Neutrophil (primary cell): ENCODE measurements around the gene LINC01488.

Experiments used
- H3K27ac ChIP-seq: fragments of 200-600 bp; sonication (generic); 2 replicates; pipeline ENCODE4 v1.5.1; 2016; ENCODE audit warnings: mild to moderate bottlenecking, moderate library complexity
- H3K27me3 ChIP-seq: fragments of 200-600 bp; sonication (generic); 2 replicates; pipeline ENCODE4 v1.6.0; 2016; ENCODE audit warnings: mild to moderate bottlenecking
- H3K36me3 ChIP-seq: fragments of 200-600 bp; sonication (generic); 2 replicates; pipeline ENCODE4 v1.5.1; 2017
- H3K4me1 ChIP-seq, 2 experiments: fragments of 200-600 bp in 1 of 2; sonication (generic) in 1 of 2; 1 replicate in 1 of 2; 2 replicates in 1 of 2; pipeline versions ENCODE4 v1.5.1 to v1.6.1; 2013 to 2016; ENCODE audit warnings: low read depth in 1 of 2, low read length in 1 of 2, mild to moderate bottlenecking in 1 of 2, moderate library complexity in 1 of 2; ENCODE audit not compliant: control insufficient read depth in 1 of 2, insufficient read depth in 1 of 2
- H3K4me3 ChIP-seq, 2 experiments: fragments of 200-600 bp in 1 of 2; sonication (generic) in 1 of 2; 1 replicate in 1 of 2; 2 replicates in 1 of 2; pipeline ENCODE4 v1.5.1; 2013 to 2016; ENCODE audit warnings: low read depth in 1 of 2, low read length in 1 of 2, mild to moderate bottlenecking in 1 of 2, moderate library complexity in 1 of 2
- H3K9me3 ChIP-seq: fragments of 200-600 bp; sonication (generic); 2 replicates; pipeline ENCODE4 v1.5.1; 2016
- TF ChIP-seq, protein P1 (sequence below): fragments of 200-600 bp; sonication (generic); IDR thresholded peaks from 2 replicates; pipeline ENCODE4 v1.5.1; 2016; ENCODE audit warnings: antibody characterized with exemption

LINC01488 gene

DNA sequence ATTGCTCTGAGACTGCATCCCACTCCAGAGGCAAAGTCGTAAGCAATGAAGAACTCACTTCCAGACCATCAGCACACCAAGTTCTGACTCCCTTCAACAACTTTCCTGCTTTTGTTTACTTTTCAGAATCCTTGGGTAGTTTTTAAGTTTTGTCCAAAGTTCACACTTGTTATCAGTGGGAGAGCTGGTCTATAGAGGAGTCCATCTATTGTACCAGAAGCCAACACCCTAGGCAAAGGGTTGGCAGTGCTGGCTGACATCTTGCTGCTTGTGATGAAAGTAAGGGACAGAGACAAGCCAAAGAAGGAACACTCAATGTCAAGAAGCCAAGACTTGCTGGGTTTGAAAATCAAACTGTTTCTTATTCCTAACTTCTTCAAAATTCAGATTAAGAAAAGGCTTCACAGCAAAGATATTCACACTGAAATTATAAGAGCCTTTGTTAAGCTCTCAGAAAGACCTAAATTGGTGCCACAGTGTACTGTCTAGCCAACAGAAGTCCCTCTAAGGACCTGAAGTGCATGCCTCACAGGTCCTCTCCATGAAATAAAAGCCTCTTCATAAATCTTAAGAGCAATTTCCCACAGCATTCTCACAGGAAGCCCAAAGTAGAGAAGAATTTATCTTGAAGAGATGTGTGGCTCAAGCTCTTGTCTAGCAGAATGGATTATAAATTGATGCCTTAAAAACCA lies 21.5 kb upstream of the LINC01488 start:
- TF ChIP-seq, protein P1, sequence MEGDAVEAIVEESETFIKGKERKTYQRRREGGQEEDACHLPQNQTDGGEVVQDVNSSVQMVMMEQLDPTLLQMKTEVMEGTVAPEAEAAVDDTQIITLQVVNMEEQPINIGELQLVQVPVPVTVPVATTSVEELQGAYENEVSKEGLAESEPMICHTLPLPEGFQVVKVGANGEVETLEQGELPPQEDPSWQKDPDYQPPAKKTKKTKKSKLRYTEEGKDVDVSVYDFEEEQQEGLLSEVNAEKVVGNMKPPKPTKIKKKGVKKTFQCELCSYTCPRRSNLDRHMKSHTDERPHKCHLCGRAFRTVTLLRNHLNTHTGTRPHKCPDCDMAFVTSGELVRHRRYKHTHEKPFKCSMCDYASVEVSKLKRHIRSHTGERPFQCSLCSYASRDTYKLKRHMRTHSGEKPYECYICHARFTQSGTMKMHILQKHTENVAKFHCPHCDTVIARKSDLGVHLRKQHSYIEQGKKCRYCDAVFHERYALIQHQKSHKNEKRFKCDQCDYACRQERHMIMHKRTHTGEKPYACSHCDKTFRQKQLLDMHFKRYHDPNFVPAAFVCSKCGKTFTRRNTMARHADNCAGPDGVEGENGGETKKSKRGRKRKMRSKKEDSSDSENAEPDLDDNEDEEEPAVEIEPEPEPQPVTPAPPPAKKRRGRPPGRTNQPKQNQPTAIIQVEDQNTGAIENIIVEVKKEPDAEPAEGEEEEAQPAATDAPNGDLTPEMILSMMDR, result no peak
- H3K27ac ChIP-seq, result no peak overlapping the region
- no peak overlapping the region for H3K4me3 ChIP-seq
- H3K27me3 ChIP-seq, result no peaks in the 10 kb centered on the region
- H3K4me1 ChIP-seq, result no peaks in the 10 kb centered on the region
- H3K36me3 ChIP-seq, result no peaks in the 10 kb centered on the region
- H3K9me3 ChIP-seq, result no peaks in the 10 kb centered on the region

DNA sequence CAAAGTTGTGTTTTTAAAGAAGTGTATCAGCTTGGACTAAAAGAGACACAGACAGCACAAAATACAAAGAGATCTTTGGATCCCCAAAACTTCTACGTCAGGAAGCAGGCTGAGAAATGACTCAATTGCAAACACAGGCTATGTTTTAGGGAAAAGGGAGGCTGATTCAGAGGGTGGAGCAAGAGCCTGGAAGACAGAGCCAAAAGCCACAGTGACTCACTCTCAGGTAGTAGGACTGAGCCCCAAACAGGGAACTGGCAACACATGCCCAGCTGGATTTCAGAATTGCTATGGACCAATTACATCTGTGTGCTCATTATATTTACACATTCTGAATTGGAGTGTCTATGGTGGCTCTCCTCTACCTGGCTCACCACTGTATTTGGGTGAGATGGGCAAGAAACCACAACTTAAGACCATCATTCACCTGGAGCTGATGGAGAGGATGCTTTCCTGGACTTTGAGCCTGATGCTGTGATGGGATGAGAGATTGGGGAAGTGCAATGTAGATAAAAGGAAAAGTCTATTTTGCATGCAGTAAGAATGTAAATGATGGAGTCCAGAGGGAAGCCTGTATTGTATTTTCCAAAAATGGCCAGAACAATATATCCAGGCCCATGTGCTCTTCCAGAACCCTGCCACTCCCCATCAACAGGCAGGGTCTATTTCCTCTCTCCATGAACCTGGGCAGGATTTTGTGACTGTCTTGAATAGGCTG lies 20.8 kb upstream of the LINC01488 start:
- TF ChIP-seq, protein P1, result no peak
- H3K27ac ChIP-seq, result no peak overlapping the region
- no peak overlapping the region for H3K4me3 ChIP-seq
- H3K4me1 ChIP-seq, result no peaks in the 10 kb centered on the region
- H3K9me3 ChIP-seq, result no peaks in the 10 kb centered on the region
- H3K36me3 ChIP-seq, result no peaks in the 10 kb centered on the region
- H3K27me3 ChIP-seq, result no peaks in the 10 kb centered on the region

DNA sequence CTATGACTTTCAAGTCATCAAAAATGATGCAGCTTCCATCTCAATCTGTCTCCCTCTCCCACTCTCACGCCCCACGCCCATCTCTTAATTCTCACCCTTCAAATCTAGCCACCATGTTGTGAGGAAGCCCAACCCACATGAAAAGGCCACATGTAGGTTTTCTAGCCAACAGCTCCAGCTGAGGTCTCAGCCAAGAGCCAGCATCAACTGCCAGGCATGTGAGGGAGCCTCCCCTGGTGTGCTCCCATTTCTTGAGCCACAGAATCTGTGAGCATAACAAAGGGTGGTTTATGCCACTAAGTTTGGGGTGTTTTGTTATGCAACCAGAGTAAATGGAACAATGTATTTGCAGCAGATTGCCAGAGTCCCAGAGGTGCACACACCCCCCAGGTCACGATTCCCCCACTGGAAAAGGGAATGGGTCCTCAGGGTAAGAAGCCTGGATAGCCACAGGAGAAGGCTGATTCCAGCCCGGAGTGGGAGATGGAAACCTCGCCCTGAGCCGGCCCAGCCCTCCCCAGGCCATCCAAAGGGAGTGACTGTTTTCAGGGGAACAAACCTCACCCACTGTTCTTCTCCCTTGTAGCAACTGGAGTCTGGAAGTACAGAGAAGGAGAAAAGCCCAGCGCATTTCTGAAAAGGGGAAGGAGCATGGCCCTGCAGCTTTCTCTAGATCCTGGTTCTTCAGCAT lies 20.0 kb upstream of the LINC01488 start:
- no peaks in the 10 kb centered on the region for H3K36me3 ChIP-seq
- TF ChIP-seq, protein P1, result no peak
- H3K27ac ChIP-seq, result no peak overlapping the region
- no peak overlapping the region for H3K4me3 ChIP-seq
- H3K4me1 ChIP-seq, result no peaks in the 10 kb centered on the region
- no peaks in the 10 kb centered on the region for H3K9me3 ChIP-seq
- H3K27me3 ChIP-seq, result no peaks in the 10 kb centered on the region

DNA sequence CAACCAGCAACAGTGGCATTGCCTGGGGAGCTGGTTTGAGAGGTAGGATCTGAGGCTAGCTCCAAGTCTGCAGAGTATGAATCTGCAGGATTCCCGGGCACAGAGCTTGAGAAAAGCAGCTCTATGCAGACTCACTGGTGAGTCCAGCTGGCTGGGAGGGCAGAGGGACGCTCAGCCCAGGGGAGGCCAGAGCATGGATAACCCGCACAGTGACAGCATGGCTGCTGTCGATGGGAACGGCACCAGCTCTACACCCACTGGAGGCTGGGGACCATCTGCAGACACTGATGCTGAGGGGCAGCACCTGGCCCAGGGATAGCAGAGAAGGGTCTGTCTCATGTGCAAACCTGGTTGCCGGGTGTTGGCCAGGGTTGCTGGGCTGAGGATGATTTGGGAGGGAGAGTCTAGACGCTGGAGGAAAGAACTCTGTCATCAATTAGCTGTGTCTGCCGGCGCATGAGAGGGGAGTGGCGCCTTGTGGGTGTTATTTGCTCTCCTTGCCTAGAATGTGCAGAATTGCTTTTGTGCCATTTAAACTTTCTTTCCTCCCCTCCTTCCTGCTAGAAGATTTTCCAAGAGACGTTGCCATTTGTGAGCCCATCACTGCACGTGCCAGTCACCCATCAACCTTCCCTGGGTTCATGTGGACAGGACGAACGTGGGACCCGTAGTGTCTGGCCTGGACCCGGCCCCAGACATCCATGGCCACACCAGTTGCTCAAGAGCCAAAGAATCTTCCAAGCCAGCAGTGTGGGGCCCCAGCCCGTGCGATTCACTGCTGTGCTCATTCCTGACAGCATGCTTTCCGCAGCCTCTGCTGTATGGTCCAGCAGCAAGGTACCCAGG lies 19.1 kb upstream of the LINC01488 start:
- Histone ChIP-seq H3K4me3 (no peak overlapping the region), H3K4me1 (no peaks in the 10 kb centered on the region), H3K27me3 (no peaks in the 10 kb centered on the region), H3K36me3 (no peaks in the 10 kb centered on the region), H3K9me3 (no peaks in the 10 kb centered on the region), H3K27ac (no peak overlapping the region)
- TF ChIP-seq, protein P1, result no peak
